ENCODE measurements around the gene FOXP1. TPM values are rescaled to one million over a fixed set of nuclear protein-coding genes. Genes with fewer than 3 reads are reported as not detected.
A peak's percentile ranks its signal among the peaks of the same experiment; 100 is the strongest.

Gene FOXP1
- total and polyA plus RNA-seq, 2 donors (not counting 1 experiment from before 2014, with no cell fraction given), result 70.3 to 101 TPM

DNA sequence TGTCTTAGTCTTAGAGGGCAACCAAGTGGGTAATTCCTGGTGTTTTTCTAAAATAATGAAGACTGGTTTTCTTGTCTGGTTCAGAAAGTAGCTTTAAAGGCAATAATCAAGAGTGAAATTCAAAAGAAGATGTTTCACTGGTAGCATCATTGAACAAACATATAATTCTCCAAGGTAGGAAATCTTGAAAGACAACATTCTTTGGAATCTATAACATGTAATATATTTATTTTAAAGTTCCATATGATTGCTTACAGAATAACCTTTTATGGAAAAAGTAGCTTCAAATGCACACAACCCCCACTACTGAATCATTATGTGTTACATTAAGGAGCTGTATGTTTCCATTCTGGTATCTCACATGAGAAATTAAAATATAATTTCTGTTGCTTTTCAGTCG is 13.8 kb upstream of the FOXP1 start:
- Histone ChIP-seq H3K79me2 (ENCODE audit: control insufficient read depth, insufficient read depth, low read length) (no peaks in the 10 kb centered on the region), H3K36me3 (ENCODE audit: control insufficient read depth, insufficient read depth, low read length) (no peaks in the 10 kb centered on the region), H2AFZ (ENCODE audit: low read length) (no peak overlapping the region), H3K9ac (ENCODE audit: insufficient read depth, low read length) (no peak overlapping the region), H3K27me3 (ENCODE audit: control insufficient read depth, insufficient read depth, low read length) (no peaks in the 10 kb centered on the region), H3K4me1 (ENCODE audit: control insufficient read depth, extremely low read depth, insufficient read depth, low read length) (peaks cover 6% of the 10 kb centered on the region), H4K20me1 (ENCODE audit: control insufficient read depth, extremely low read depth, insufficient read depth, low read length) (no peaks in the 10 kb centered on the region), H3K9me3 (ENCODE audit: control insufficient read depth, insufficient read depth, low read depth, low read length) (no peaks in the 10 kb centered on the region), H3K27ac (ENCODE audit: insufficient read depth, low read length) (no peak overlapping the region), H3K4me3 (replicated peaks in 1 of 4; ENCODE audit: control extremely low read depth in 1 of 4, insufficient read depth in 1 of 4, low read depth in 3 of 4, low read length in 4 of 4) (no peak overlapping the region), H3K4me2 (ENCODE audit: extremely low read depth, insufficient read depth, low read length) (no peak overlapping the region)
- no peak for DNase-seq (ENCODE audit: low read depth in 2 of 2)
- TF ChIP-seq, protein P1, sequence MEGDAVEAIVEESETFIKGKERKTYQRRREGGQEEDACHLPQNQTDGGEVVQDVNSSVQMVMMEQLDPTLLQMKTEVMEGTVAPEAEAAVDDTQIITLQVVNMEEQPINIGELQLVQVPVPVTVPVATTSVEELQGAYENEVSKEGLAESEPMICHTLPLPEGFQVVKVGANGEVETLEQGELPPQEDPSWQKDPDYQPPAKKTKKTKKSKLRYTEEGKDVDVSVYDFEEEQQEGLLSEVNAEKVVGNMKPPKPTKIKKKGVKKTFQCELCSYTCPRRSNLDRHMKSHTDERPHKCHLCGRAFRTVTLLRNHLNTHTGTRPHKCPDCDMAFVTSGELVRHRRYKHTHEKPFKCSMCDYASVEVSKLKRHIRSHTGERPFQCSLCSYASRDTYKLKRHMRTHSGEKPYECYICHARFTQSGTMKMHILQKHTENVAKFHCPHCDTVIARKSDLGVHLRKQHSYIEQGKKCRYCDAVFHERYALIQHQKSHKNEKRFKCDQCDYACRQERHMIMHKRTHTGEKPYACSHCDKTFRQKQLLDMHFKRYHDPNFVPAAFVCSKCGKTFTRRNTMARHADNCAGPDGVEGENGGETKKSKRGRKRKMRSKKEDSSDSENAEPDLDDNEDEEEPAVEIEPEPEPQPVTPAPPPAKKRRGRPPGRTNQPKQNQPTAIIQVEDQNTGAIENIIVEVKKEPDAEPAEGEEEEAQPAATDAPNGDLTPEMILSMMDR (conservative IDR thresholded peaks at IDR 0.05 in 1 of 2, IDR thresholded peaks at IDR 0.05 in 1 of 2; ENCODE audit: low read depth in 1 of 2, low read length in 2 of 2), result no peak
- TF ChIP-seq EZH2 (IDR thresholded peaks at IDR 0.05; ENCODE audit: low read length, missing control alignments), result no peak

DNA sequence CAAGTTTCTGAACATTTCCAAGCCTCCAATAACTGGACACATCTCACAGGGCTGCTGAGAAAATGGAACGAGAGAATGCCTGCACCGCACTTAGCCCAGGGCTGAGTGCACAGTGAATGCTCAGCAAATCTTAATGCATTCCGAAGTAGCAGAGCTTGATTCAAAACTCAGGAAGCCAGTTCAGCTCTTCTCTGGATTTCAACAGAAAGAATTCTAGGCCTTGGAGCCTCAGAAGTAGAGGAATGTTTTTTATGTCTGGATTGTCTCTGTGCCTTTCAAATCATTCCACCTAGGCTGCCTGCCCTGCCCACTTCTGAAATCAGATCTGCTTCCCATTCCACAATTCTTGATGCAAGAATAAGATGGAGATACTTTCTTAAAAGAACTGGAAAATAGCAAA is 9.6 kb upstream of the FOXP1 start:
- Histone ChIP-seq H3K27ac (ENCODE audit: insufficient read depth, low read length) (no peak overlapping the region), H3K79me2 (ENCODE audit: control insufficient read depth, insufficient read depth, low read length) (no peaks in the 10 kb centered on the region), H4K20me1 (ENCODE audit: control insufficient read depth, extremely low read depth, insufficient read depth, low read length) (no peaks in the 10 kb centered on the region), H3K9me3 (ENCODE audit: control insufficient read depth, insufficient read depth, low read depth, low read length) (no peaks in the 10 kb centered on the region), H2AFZ (ENCODE audit: low read length) (no peak overlapping the region), H3K27me3 (ENCODE audit: control insufficient read depth, insufficient read depth, low read length) (no peaks in the 10 kb centered on the region), H3K36me3 (ENCODE audit: control insufficient read depth, insufficient read depth, low read length) (no peaks in the 10 kb centered on the region), H3K4me1 (ENCODE audit: control insufficient read depth, extremely low read depth, insufficient read depth, low read length) (peaks cover under 1% of the 10 kb centered on the region), H3K4me3 (replicated peaks in 1 of 4; ENCODE audit: control extremely low read depth in 1 of 4, insufficient read depth in 1 of 4, low read depth in 3 of 4, low read length in 4 of 4) (no peak overlapping the region), H3K4me2 (ENCODE audit: extremely low read depth, insufficient read depth, low read length) (no peak overlapping the region), H3K9ac (ENCODE audit: insufficient read depth, low read length) (no peak overlapping the region)
- DNase-seq (ENCODE audit: low read depth in 2 of 2), result no peak
- no peak for TF ChIP-seq EZH2 (IDR thresholded peaks at IDR 0.05; ENCODE audit: low read length, missing control alignments)
- TF ChIP-seq, protein P1 (conservative IDR thresholded peaks at IDR 0.05 in 1 of 2, IDR thresholded peaks at IDR 0.05 in 1 of 2; ENCODE audit: low read depth in 1 of 2, low read length in 2 of 2), result no peak

DNA sequence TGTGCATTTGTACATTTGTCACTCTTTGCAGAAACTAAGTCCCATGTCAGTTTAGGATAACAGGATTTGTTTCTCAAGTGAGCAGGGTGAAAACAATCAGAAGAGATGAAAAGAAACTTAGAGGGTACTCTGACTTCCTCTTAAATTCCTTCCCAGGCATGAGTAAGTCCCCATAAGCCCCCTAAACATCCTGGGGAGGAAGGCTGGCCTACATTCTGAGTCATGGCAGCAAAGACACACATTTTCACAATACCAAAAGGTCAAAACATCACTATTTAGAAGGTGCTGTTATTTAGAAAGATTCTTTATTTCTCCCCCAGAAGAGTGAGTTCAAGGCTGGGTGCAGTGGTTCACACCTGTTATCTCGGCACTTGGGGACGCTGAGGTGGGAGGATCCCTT is 7.6 kb upstream of the FOXP1 start:
- H3K4me2 ChIP-seq (ENCODE audit: extremely low read depth, insufficient read depth, low read length), result no peak overlapping the region
- H3K36me3 ChIP-seq (ENCODE audit: control insufficient read depth, insufficient read depth, low read length), result no peaks in the 10 kb centered on the region
- no peaks in the 10 kb centered on the region for H3K9me3 ChIP-seq (ENCODE audit: control insufficient read depth, insufficient read depth, low read depth, low read length)
- no peak overlapping the region for H2AFZ ChIP-seq (ENCODE audit: low read length)
- no peak for TF ChIP-seq EZH2 (IDR thresholded peaks at IDR 0.05; ENCODE audit: low read length, missing control alignments)
- TF ChIP-seq, protein P1 (conservative IDR thresholded peaks at IDR 0.05 in 1 of 2, IDR thresholded peaks at IDR 0.05 in 1 of 2; ENCODE audit: low read depth in 1 of 2, low read length in 2 of 2), result no peak
- peak in 1 of 2 donors; percentile 30 for DNase-seq (ENCODE audit: low read depth in 2 of 2)
- no peaks in the 10 kb centered on the region for H3K79me2 ChIP-seq (ENCODE audit: control insufficient read depth, insufficient read depth, low read length)
- no peaks in the 10 kb centered on the region for H4K20me1 ChIP-seq (ENCODE audit: control insufficient read depth, extremely low read depth, insufficient read depth, low read length)
- H3K27me3 ChIP-seq (ENCODE audit: control insufficient read depth, insufficient read depth, low read length), result no peaks in the 10 kb centered on the region
- no peak overlapping the region for H3K27ac ChIP-seq (ENCODE audit: insufficient read depth, low read length)
- no peak overlapping the region for H3K9ac ChIP-seq (ENCODE audit: insufficient read depth, low read length)
- peaks cover 4% of the 10 kb centered on the region for H3K4me1 ChIP-seq (ENCODE audit: control insufficient read depth, extremely low read depth, insufficient read depth, low read length)
- H3K4me3 ChIP-seq (replicated peaks in 1 of 4; ENCODE audit: control extremely low read depth in 1 of 4, insufficient read depth in 1 of 4, low read depth in 3 of 4, low read length in 4 of 4), result no peak overlapping the region

All from fibroblast of lung (primary cell).